Loucy (cell line): ENCODE results near the gene GC.

Experiments used
- H2AFZ ChIP-seq: fragments of 200-600 bp; sonication (generic); 2 replicates; pipeline ENCODE4 v1.6.0; 2016; ENCODE audit warnings: antibody characterized with exemption, mild to moderate bottlenecking, low read length, moderate library complexity
- H3F3A ChIP-seq: fragments of 200-600 bp; 2 replicates; pipeline ENCODE4 v1.6.0; 2016; ENCODE audit warnings: antibody characterized with exemption, low read depth, mild to moderate bottlenecking
- H3K27me3 ChIP-seq: fragments of 200-600 bp; sonication (generic); 2 replicates; pipeline ENCODE4 v1.6.1; 2014; ENCODE audit warnings: low read length, mild to moderate bottlenecking; ENCODE audit not compliant: insufficient read depth, poor library complexity, severe bottlenecking
- H3K36me3 ChIP-seq: fragments of 200-600 bp; sonication (generic); 2 replicates; pipeline ENCODE4 v1.6.1; 2016; ENCODE audit warnings: low read length; ENCODE audit not compliant: insufficient read depth
- H3K4me1 ChIP-seq: fragments of 200-600 bp; sonication (generic); 2 replicates; pipeline ENCODE4 v1.5.1; 2014; ENCODE audit warnings: low read length, mild to moderate bottlenecking; ENCODE audit not compliant: insufficient read depth, poor library complexity, severe bottlenecking
- H3K4me2 ChIP-seq: fragments of 200-600 bp; sonication (generic); 2 replicates; pipeline ENCODE4 v1.6.0; 2014; ENCODE audit warnings: antibody characterized with exemption, low read length, low read depth, mild to moderate bottlenecking; ENCODE audit not compliant: poor library complexity, severe bottlenecking
- H3K4me3 ChIP-seq: fragments of 200-600 bp; sonication (generic); 2 replicates; pipeline ENCODE4 v1.5.1; 2014; ENCODE audit warnings: low read length, mild to moderate bottlenecking, mixed read lengths; ENCODE audit not compliant: poor library complexity, severe bottlenecking
- H3K79me2 ChIP-seq: fragments of 200-600 bp; sonication (generic); 2 replicates; pipeline ENCODE4 v1.6.1; 2014; ENCODE audit warnings: low read length; ENCODE audit not compliant: insufficient read depth
- H3K9ac ChIP-seq: fragments of 200-600 bp; sonication (generic); 2 replicates; pipeline ENCODE4 v1.6.0; 2014; ENCODE audit warnings: mild to moderate bottlenecking, low read depth, low read length, moderate library complexity; ENCODE audit not compliant: poor library complexity, severe bottlenecking
- H3K9me2 ChIP-seq: fragments of 200-600 bp; sonication (generic); replicated peaks from 2 replicates; pipeline ENCODE4 v1.6.1; 2016; ENCODE audit warnings: low read depth, low read length, mixed read lengths
- H3K9me3 ChIP-seq: fragments of 200-600 bp; sonication (generic); 2 replicates; pipeline ENCODE4 v1.6.1; 2014; ENCODE audit warnings: mild to moderate bottlenecking, antibody characterized with exemption, low read length, low read depth; ENCODE audit not compliant: insufficient read depth
- H4K20me1 ChIP-seq: fragments of 200-600 bp; sonication (generic); 2 replicates; pipeline ENCODE4 v1.6.0; 2014; ENCODE audit warnings: antibody characterized with exemption, low read length, mild to moderate bottlenecking; ENCODE audit not compliant: insufficient read depth, poor library complexity, severe bottlenecking
- CTCF ChIP-seq: fragments of 200-600 bp; sonication (generic); conservative IDR thresholded peaks from 2 replicates; pipeline ENCODE4 v1.5.1; 2014; ENCODE audit warnings: mild to moderate bottlenecking, antibody characterized with exemption, low read length
- EZH2phosphoT487 ChIP-seq: fragments of 200-600 bp; IDR thresholded peaks from 2 replicates; pipeline ENCODE4 v1.6.1; 2018; ENCODE audit warnings: antibody characterized with exemption, mild to moderate bottlenecking, moderate library complexity, borderline replicate concordance

GC gene

GRCh38 chr4:71772592-71772991 lies 11.3 kb downstream of the GC start:
- Histone ChIP-seq H3K4me2 (no peak overlapping the region), H3K4me3 (no peak overlapping the region), H3K79me2 (no peaks in the 10 kb centered on the region), H3K27me3 (no peaks in the 10 kb centered on the region), H4K20me1 (no peaks in the 10 kb centered on the region), H3K9me3 (no peaks in the 10 kb centered on the region), H3F3A (no peaks in the 10 kb centered on the region), H2AFZ (no peak overlapping the region), H3K4me1 (no peaks in the 10 kb centered on the region), H3K9ac (no peak overlapping the region), H3K36me3 (no peaks in the 10 kb centered on the region), H3K9me2 (no peaks in the 10 kb centered on the region)
- TF ChIP-seq CTCF (peak; percentile 30), EZH2phosphoT487 (no peak)

DNA sequence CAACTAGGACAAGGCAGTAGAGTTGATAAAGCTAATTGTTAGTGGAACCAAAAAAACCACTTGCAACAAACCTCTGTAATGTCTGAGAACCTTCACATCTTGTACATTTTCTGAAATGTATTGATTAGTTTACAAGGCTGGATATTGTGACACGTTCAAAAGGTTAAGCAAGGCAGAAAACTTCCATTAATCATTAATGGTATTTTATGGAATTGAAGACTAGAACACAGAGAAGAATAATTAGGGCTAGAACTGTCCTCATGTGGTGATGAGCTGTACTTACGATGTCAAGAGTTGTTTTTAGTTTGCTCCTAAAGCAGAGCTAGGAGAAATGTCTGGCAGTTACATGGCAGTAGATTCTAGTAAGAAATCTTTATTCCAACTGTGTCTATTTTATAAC lies 12.3 kb downstream of the GC start:
- Histone ChIP-seq H3K36me3 (no peaks in the 10 kb centered on the region), H3K79me2 (no peaks in the 10 kb centered on the region), H3K9me3 (no peaks in the 10 kb centered on the region), H3K4me3 (no peak overlapping the region), H3K27me3 (no peaks in the 10 kb centered on the region), H3K9ac (no peak overlapping the region), H3F3A (no peaks in the 10 kb centered on the region), H3K4me2 (no peak overlapping the region), H2AFZ (no peak overlapping the region), H3K4me1 (no peaks in the 10 kb centered on the region), H4K20me1 (no peaks in the 10 kb centered on the region), H3K9me2 (no peaks in the 10 kb centered on the region)
- TF ChIP-seq CTCF, result no peak
- no peak for TF ChIP-seq EZH2phosphoT487

DNA sequence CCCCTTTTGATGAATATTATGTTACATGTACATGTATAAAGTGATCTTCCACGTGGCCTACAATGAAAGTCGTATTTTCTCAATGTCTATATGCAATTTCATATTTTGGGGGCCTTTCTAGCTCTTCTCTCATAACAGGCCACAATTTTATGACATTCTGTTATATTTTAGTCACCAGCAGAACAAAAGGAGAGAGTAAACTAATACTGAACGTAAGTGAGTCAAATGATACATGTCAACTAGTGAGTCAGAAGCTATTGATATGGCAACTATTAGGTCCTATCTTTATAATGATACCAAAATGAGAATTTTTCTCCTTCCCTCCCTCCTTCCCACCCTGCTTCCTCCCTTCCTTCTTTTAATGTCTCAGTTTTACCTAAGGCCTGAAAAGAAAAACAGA lies 14.4 kb downstream of the GC start:
- Histone ChIP-seq H3K4me1 (no peaks in the 10 kb centered on the region), H3K79me2 (no peaks in the 10 kb centered on the region), H3K9me2 (no peaks in the 10 kb centered on the region), H3K27me3 (no peaks in the 10 kb centered on the region), H4K20me1 (no peaks in the 10 kb centered on the region), H3F3A (no peaks in the 10 kb centered on the region), H3K4me3 (peak overlapping the region; percentile 27), H3K9me3 (no peaks in the 10 kb centered on the region), H3K36me3 (no peaks in the 10 kb centered on the region), H3K4me2 (peak overlapping the region; percentile 30), H2AFZ (0 out of 2 replicates have a peak overlapping the region, but pooled peaks have one; percentile 60), H3K9ac (no peak overlapping the region)
- TF ChIP-seq CTCF (no peak), EZH2phosphoT487 (no peak)
